Muscle of leg (tissue), 11 donors: Measurements from ENCODE around the gene AKAP7. TPM values are rescaled to one million over a fixed set of nuclear protein-coding genes. Genes with fewer than 3 reads are reported as not detected.

ENCODE experiments used
- DNase-seq: peaks from one replicate; pipeline ENCODE4 v3.0.0; 2013
- H3K27ac ChIP-seq: one replicate; pipeline ENCODE4 v1.5.1; 2013; ENCODE audit warnings: mild to moderate bottlenecking, low read length, control low read depth
- H3K27me3 ChIP-seq: one replicate; pipeline ENCODE4 v1.6.1; 2013; ENCODE audit warnings: low read length; ENCODE audit not compliant: control insufficient read depth, insufficient read depth
- H3K36me3 ChIP-seq: one replicate; pipeline ENCODE4 v1.6.1; 2013; ENCODE audit warnings: low read length; ENCODE audit not compliant: control insufficient read depth, insufficient read depth
- H3K4me1 ChIP-seq: one replicate; pipeline ENCODE4 v1.6.1; 2013; ENCODE audit warnings: low read length; ENCODE audit not compliant: control insufficient read depth, insufficient read depth
- H3K4me3 ChIP-seq: one replicate; pipeline ENCODE4 v1.5.1; 2013; ENCODE audit warnings: low read length, control low read depth
- H3K9me3 ChIP-seq: replicated peaks from 2 replicates; pipeline ENCODE4 v1.6.1; 2013; ENCODE audit warnings: low read depth, low read length; ENCODE audit not compliant: control insufficient read depth
- WGBS: methylation state at CpG from one replicate; pipeline ENCODE4 v1.1.5; 2013; ENCODE audit warnings: missing lambda C conversion rate; ENCODE audit not compliant: insufficient coverage; 5-methylcytosine and 5-hydroxymethylcytosine counted together
- polyA plus RNA-seq, 8 donors: library from polyadenylated mRNA; unstranded; fragments of 120-200 nt; gene quantifications; one replicate each; pipeline versions ENCODE4 v1.2.1 to v1.2.3, GENCODE V29; 2013; ENCODE audit warnings: inconsistent platforms in 1 of 8, low replicate concordance in 1 of 8; ENCODE audit not compliant: insufficient read length in 8 of 8, insufficient read depth in 1 of 8
- total RNA-seq: library from RNA; stranded (reverse); fragments of 120-200 nt; gene quantifications from one replicate; pipeline ENCODE4 v1.2.4, GENCODE V29; 2013

The AKAP7 gene
- total and polyA plus RNA-seq, 9 donors, result 11.0 to 17.5 (median 15.4) TPM

GRCh38 chr6:131130554-131130940 lies 4.7 kb upstream of the AKAP7 start:
- H3K27ac ChIP-seq, result no peak overlapping the region
- no peaks in the 10 kb centered on the region for H3K9me3 ChIP-seq
- H3K4me1 ChIP-seq, result peaks cover 3% of the 10 kb centered on the region
- H3K36me3 ChIP-seq, result no peaks in the 10 kb centered on the region
- DNase-seq, result peak; percentile 51
- H3K27me3 ChIP-seq, result no peaks in the 10 kb centered on the region
- 81% methylated on average over 4 of the region's 5 CpGs for WGBS
- H3K4me3 ChIP-seq, result no peak overlapping the region

- WGBS, result no CpG with 5 or more reads among the region's 4 CpGs
- no peak overlapping the region for H3K4me3 ChIP-seq
- no peaks in the 10 kb centered on the region for H3K36me3 ChIP-seq
- DNase-seq, result no peak
- no peak overlapping the region for H3K27ac ChIP-seq
- peaks cover 5% of the 10 kb centered on the region for H3K4me1 ChIP-seq
- H3K27me3 ChIP-seq, result no peaks in the 10 kb centered on the region
- no peaks in the 10 kb centered on the region for H3K9me3 ChIP-seq
Observed at GRCh38 chr6:131132360-131132759, 2.9 kb upstream of the AKAP7 start.

GRCh38 chr6:131134220-131134979 lies 867 bp upstream of the AKAP7 start:
- peak overlapping the region; percentile 71 for H3K4me3 ChIP-seq
- WGBS, result 76% methylated on average over 3 of the region's 14 CpGs
- peak overlapping the region; percentile 97 for H3K27ac ChIP-seq

GRCh38 chr6:131134980-131135243 lies 355 bp upstream of the AKAP7 start:
- Histone ChIP-seq H3K4me3 (peak overlapping the region; percentile 71), H3K27me3 (no peaks in the 10 kb centered on the region), H3K4me1 (peaks cover 5% of the 10 kb centered on the region), H3K36me3 (no peaks in the 10 kb centered on the region), H3K9me3 (no peaks in the 10 kb centered on the region), H3K27ac (peak overlapping the region; percentile 97)
- no peak for DNase-seq
- 0% methylated on average over 2 of the region's 4 CpGs for WGBS

More at GRCh38 chr6:131134220-131134979, 867 bp upstream of the AKAP7 start:
- peaks cover 5% of the 10 kb centered on the region for H3K4me1 ChIP-seq
- H3K9me3 ChIP-seq, result no peaks in the 10 kb centered on the region
- no peaks in the 10 kb centered on the region for H3K27me3 ChIP-seq
- DNase-seq, result no peak
- no peaks in the 10 kb centered on the region for H3K36me3 ChIP-seq

GRCh38 chr6:131136021-131136786 lies 937 bp downstream of the AKAP7 start:
- Histone ChIP-seq H3K9me3 (no peaks in the 10 kb centered on the region), H3K4me3 (peak overlapping the region; percentile 74), H3K4me1 (peaks cover 5% of the 10 kb centered on the region), H3K27ac (peak overlapping the region; percentile 97), H3K27me3 (no peaks in the 10 kb centered on the region), H3K36me3 (no peaks in the 10 kb centered on the region)
- peak; percentile 85 for DNase-seq
- 16% methylated on average over 8 of the region's 17 CpGs for WGBS

GRCh38 chr6:131139599-131139998 lies 4.3 kb downstream of the AKAP7 start:
- Histone ChIP-seq H3K4me3 (no peak overlapping the region), H3K36me3 (peaks cover 5% of the 10 kb centered on the region), H3K27me3 (no peaks in the 10 kb centered on the region), H3K9me3 (no peaks in the 10 kb centered on the region), H3K27ac (no peak overlapping the region), H3K4me1 (peaks cover 3% of the 10 kb centered on the region)
- 90% methylated on average over 2 of the region's 4 CpGs for WGBS
- DNase-seq, result no peak

GRCh38 chr6:131143319-131143718 lies 8.1 kb downstream of the AKAP7 start:
- Histone ChIP-seq H3K36me3 (peaks cover 13% of the 10 kb centered on the region), H3K4me3 (no peak overlapping the region), H3K27me3 (no peaks in the 10 kb centered on the region), H3K9me3 (no peaks in the 10 kb centered on the region), H3K4me1 (no peaks in the 10 kb centered on the region), H3K27ac (no peak overlapping the region)
- WGBS, result 85% methylated on average over 2 of the region's 3 CpGs
- DNase-seq, result no peak

GRCh38 chr6:131146865-131147264 lies 11.6 kb downstream of the AKAP7 start:
- Histone ChIP-seq H3K36me3 (peaks cover 13% of the 10 kb centered on the region), H3K9me3 (no peaks in the 10 kb centered on the region), H3K4me3 (no peak overlapping the region), H3K4me1 (no peaks in the 10 kb centered on the region), H3K27ac (no peak overlapping the region), H3K27me3 (no peaks in the 10 kb centered on the region)
- DNase-seq, result no peak
- 67% methylated on average over 2 of the region's 2 CpGs for WGBS

GRCh38 chr6:131156411-131156810 lies 21.1 kb downstream of the AKAP7 start:
- H3K4me1 ChIP-seq, result no peaks in the 10 kb centered on the region
- WGBS, result no CpG with 5 or more reads among the region's 2 CpGs
- no peaks in the 10 kb centered on the region for H3K9me3 ChIP-seq
- no peak overlapping the region for H3K27ac ChIP-seq
- H3K27me3 ChIP-seq, result no peaks in the 10 kb centered on the region
- H3K4me3 ChIP-seq, result no peak overlapping the region
- DNase-seq, result no peak
- peaks cover 5% of the 10 kb centered on the region for H3K36me3 ChIP-seq

GRCh38 chr6:131159578-131159977 lies 24.3 kb downstream of the AKAP7 start:
- 80% methylated on average over 1 of the region's 2 CpGs for WGBS
- no peak overlapping the region for H3K4me3 ChIP-seq
- H3K36me3 ChIP-seq, result peaks cover 15% of the 10 kb centered on the region
- no peak for DNase-seq
- H3K9me3 ChIP-seq, result no peaks in the 10 kb centered on the region
- H3K27me3 ChIP-seq, result no peaks in the 10 kb centered on the region
- no peak overlapping the region for H3K27ac ChIP-seq
- H3K4me1 ChIP-seq, result no peaks in the 10 kb centered on the region
